Measurements from ENCODE around the gene CILP. TPM values are rescaled to one million over a fixed set of nuclear protein-coding genes. Genes with fewer than 3 reads are reported as not detected.
"Not testable (repeated sequence)": the region's sequence is repeated elsewhere in the genome, so short reads cannot be mapped to it uniquely, and the experiment has no call there.

Gene CILP
- total and polyA plus RNA-seq, 9 donors: 10.4 to 32.5 (median 19.8) TPM

DNA sequence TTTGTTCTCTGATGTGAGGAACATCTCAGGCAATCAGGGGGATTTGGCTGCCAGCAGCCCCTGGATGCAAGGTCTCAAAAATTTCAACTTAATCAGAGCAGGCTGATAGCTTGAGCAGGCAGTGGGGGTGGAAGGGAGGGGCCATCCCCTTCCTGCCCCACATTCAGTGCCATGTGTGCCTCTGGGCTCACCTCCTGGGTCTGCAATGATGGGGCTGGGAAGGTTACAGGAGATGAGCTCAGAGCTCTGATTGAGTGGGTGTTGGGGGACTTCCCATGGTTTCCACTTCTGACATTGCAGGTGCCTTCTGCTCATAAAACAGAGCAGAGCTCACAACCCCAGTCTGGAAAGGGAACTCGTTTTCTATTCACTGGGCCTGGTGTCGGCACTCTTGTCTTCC is 38.4 kb upstream of the CILP start:
- DNase-seq: peak; percentile 45

DNA sequence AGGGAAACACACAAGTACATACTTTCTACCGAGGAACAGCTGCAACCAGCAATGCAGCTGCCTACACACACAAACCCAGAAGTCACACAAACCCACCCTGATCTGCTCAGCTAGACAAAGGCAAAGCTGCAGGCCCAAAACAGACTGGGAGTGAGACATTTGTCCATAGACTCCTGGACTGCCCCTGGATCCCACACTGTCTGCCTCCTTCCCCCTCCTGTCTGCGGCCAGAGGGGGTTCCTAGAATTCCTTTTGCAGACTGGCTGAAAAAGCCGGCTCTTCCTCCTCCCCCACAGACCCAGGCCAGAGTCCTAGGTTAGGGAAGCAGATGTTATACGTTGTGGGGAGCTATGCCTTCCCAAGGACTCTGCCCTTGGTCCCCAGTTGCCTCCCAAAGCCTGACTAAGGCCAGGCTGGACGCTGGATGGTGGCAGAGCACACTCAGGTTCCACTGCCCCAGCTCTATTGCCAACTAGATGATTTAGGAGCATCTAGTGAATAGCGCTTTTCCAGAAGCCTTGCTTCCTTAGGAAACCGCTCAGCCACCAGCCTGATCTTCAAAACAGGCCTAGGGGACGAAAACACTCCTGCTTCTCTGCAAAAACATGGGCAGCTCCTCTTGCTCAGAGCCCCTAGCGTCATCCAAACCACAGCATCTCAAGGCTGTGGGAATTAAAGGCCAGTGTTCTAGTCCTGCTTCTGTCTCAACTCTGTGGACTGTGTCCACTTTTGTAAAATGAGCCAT is 37.4 kb upstream of the CILP start:
- Histone ChIP-seq H3K27ac (ENCODE audit: low read length) (peak overlapping the region; percentile 86), H3K27me3 (ENCODE audit: control insufficient read depth, insufficient read depth, low read length) (no peaks in the 10 kb centered on the region), H3K4me3 (ENCODE audit: low read length) (no peak overlapping the region), H3K36me3 (ENCODE audit: control insufficient read depth, insufficient read depth, low read length) (peaks cover 11% of the 10 kb centered on the region), H3K4me1 (ENCODE audit: control insufficient read depth, insufficient read depth, low read length) (peaks cover 43% of the 10 kb centered on the region), H3K9me3 (replicated peaks; ENCODE audit: control insufficient read depth, low read depth, low read length) (no peaks in the 10 kb centered on the region)
- WGBS (ENCODE audit: insufficient coverage): 38% methylated on average over 5 of the region's 9 CpGs
- peak; percentile 84 for DNase-seq

More for the DNA sequence above, 38.4 kb upstream of the CILP start:
- no peaks in the 10 kb centered on the region for H3K27me3 ChIP-seq (ENCODE audit: control insufficient read depth, insufficient read depth, low read length)
- H3K27ac ChIP-seq (ENCODE audit: low read length): peak overlapping the region; percentile 86
- WGBS (ENCODE audit: insufficient coverage): no CpG with 5 or more reads among the region's 2 CpGs
- peaks cover 47% of the 10 kb centered on the region for H3K4me1 ChIP-seq (ENCODE audit: control insufficient read depth, insufficient read depth, low read length)
- H3K9me3 ChIP-seq (replicated peaks; ENCODE audit: control insufficient read depth, low read depth, low read length): no peaks in the 10 kb centered on the region
- peaks cover 11% of the 10 kb centered on the region for H3K36me3 ChIP-seq (ENCODE audit: control insufficient read depth, insufficient read depth, low read length)
- no peak overlapping the region for H3K4me3 ChIP-seq (ENCODE audit: low read length)

GRCh38 chr15:65246939-65247338 is 35.7 kb upstream of the CILP start:
- peaks cover 43% of the 10 kb centered on the region for H3K4me1 ChIP-seq (ENCODE audit: control insufficient read depth, insufficient read depth, low read length)
- no peak overlapping the region for H3K4me3 ChIP-seq (ENCODE audit: low read length)
- no peaks in the 10 kb centered on the region for H3K9me3 ChIP-seq (replicated peaks; ENCODE audit: control insufficient read depth, low read depth, low read length)
- no peaks in the 10 kb centered on the region for H3K27me3 ChIP-seq (ENCODE audit: control insufficient read depth, insufficient read depth, low read length)
- H3K36me3 ChIP-seq (ENCODE audit: control insufficient read depth, insufficient read depth, low read length): peaks cover 11% of the 10 kb centered on the region
- 89% methylated on average over 2 of the region's 6 CpGs for WGBS (ENCODE audit: insufficient coverage)
- no peak overlapping the region for H3K27ac ChIP-seq (ENCODE audit: low read length)
- no peak for DNase-seq

DNA sequence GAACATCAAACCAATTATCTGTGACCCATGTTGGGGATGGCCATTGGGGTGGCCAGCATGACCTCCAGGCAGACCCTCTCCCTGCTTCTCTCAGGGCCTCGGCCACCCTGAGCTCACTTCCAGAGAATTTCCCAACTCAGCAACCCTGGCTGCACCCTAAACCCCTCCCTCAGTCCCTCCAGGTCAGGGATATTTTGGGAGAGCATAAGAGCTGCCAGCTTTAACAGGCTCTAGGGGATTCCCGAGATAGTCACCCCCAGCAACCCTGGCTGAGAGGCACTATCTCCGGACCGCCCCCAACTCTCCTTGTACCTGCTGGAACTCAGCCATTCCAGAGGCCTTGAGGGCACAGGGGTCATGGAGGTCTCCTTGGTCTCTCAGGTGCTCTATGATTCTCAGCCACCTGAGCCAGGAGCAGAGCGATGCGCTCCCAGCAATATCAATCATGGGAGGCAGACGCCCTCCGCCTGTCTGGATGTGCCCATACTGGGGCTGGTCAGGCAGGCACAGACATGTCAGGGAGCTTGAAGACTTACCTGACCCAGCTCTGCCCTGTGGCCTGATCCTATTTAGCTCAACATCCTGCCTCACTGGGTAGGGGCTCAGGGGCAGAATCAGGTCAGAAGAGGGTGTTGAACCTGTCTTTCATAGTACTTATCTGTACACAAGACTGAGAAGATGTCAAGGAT is 34.9 kb upstream of the CILP start:
- Histone ChIP-seq H3K36me3 (ENCODE audit: control insufficient read depth, insufficient read depth, low read length) (peaks cover 11% of the 10 kb centered on the region), H3K4me1 (ENCODE audit: control insufficient read depth, insufficient read depth, low read length) (peaks cover 43% of the 10 kb centered on the region), H3K4me3 (ENCODE audit: low read length) (no peak overlapping the region), H3K27me3 (ENCODE audit: control insufficient read depth, insufficient read depth, low read length) (no peaks in the 10 kb centered on the region), H3K9me3 (replicated peaks; ENCODE audit: control insufficient read depth, low read depth, low read length) (no peaks in the 10 kb centered on the region), H3K27ac (ENCODE audit: low read length) (peak overlapping the region; percentile 86)
- DNase-seq: peak; percentile 44
- 100% methylated on average over 4 of the region's 8 CpGs for WGBS (ENCODE audit: insufficient coverage)

DNA sequence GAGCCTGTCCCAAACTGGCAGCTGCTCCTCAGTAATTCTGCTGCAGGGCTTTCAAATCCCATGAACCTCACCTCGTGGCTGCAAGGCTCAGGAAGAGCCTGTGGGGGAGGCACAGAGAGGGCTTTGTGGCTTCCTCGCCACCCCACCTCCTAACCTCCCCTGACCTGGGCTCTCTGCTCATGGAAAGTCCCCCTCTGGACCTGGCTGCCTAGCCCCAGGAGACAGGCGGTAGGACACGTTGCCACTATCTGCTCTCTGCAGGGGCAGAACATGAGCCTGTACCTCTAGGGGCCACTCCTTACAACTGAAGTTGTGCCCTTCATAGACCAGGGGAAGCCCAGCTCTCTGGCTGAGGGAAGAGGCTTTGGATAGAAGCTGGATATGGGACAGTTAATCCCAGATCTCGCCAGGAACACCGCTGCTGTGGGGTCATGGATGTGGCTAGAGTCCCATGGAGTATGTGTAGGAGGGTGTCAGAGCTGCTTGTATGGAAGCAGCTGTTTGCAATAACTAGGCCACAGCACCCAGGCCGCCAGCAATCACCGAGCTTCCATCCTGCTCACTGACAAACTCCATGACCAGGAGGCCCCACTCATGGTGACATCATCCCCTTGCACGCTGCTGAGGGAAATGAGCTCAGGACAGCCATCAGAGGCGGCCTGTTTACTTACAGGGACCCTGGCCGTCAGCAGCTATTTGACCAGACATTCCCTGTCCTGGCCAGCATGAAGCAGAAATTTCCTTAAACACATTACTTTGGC is 34.0 kb upstream of the CILP start:
- DNase-seq: peak; percentile 96
- H3K27ac ChIP-seq (ENCODE audit: low read length): peak overlapping the region; percentile 86
- H3K4me1 ChIP-seq (ENCODE audit: control insufficient read depth, insufficient read depth, low read length): peaks cover 43% of the 10 kb centered on the region
- H3K27me3 ChIP-seq (ENCODE audit: control insufficient read depth, insufficient read depth, low read length): no peaks in the 10 kb centered on the region
- H3K36me3 ChIP-seq (ENCODE audit: control insufficient read depth, insufficient read depth, low read length): peaks cover 7% of the 10 kb centered on the region
- H3K9me3 ChIP-seq (replicated peaks; ENCODE audit: control insufficient read depth, low read depth, low read length): no peaks in the 10 kb centered on the region
- WGBS (ENCODE audit: insufficient coverage): 41% methylated on average over 10 of the region's 11 CpGs
- H3K4me3 ChIP-seq (ENCODE audit: low read length): no peak overlapping the region

- DNase-seq: peak; percentile 36
- H3K27ac ChIP-seq (ENCODE audit: low read length): peak overlapping the region; percentile 86
These were observed 33.4 kb upstream of the CILP start for GRCh38 chr15:65244638-65245037.

DNA sequence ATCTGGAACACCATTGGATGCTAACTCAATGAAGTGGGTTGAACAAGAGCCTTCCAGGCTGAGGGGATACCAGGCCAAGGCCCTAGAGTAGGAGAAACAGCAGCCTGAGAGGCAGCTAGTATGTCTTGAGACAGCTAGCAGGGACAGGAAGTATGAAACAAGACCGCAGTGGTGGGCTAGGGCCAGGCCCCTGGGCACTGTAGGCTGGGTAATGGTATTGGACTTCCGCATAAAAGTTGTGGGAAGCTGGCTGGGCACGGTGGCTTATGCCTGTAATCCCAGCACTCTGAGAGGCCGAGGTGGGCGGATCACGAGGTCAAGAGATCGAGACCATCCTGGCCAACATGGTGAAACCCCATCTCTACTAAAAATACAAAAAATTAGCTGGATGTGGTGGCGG is 25.2 kb upstream of the CILP start:
- DNase-seq; H3K36me3 ChIP-seq (ENCODE audit: control insufficient read depth, insufficient read depth, low read length); H3K9me3 ChIP-seq (replicated peaks; ENCODE audit: control insufficient read depth, low read depth, low read length); H3K4me3 ChIP-seq (ENCODE audit: low read length); H3K27ac ChIP-seq (ENCODE audit: low read length); H3K4me1 ChIP-seq (ENCODE audit: control insufficient read depth, insufficient read depth, low read length); H3K27me3 ChIP-seq (ENCODE audit: control insufficient read depth, insufficient read depth, low read length): not testable (repeated sequence)
- WGBS (ENCODE audit: insufficient coverage): 100% methylated on average over 2 of the region's 8 CpGs

More at GRCh38 chr15:65244638-65245037, 33.4 kb upstream of the CILP start:
- Histone ChIP-seq H3K36me3 (ENCODE audit: control insufficient read depth, insufficient read depth, low read length) (peaks cover 7% of the 10 kb centered on the region), H3K4me3 (ENCODE audit: low read length) (no peak overlapping the region), H3K4me1 (ENCODE audit: control insufficient read depth, insufficient read depth, low read length) (peaks cover 39% of the 10 kb centered on the region), H3K27me3 (ENCODE audit: control insufficient read depth, insufficient read depth, low read length) (no peaks in the 10 kb centered on the region), H3K9me3 (replicated peaks; ENCODE audit: control insufficient read depth, low read depth, low read length) (no peaks in the 10 kb centered on the region)

DNA sequence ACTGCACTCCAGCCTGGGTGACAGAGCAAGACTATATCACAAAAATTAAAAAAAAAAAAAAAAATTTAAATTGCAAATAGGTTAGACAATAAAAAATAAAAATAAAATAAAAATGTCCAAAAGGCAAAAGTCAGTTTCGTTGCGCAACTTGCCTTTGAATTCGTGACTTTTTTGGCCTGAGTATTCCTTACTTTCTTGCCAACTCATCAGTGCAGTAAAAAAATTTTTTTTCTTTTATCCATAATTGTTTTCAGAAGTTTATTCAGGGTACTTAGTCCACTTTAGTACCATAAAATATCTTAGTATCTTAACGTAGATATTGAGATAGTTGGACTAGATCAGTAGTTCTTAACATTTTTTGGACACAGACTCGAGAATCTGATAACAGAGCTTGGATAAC is 22.4 kb upstream of the CILP start:
- Histone ChIP-seq H3K9me3 (replicated peaks; ENCODE audit: control insufficient read depth, low read depth, low read length) (no peaks in the 10 kb centered on the region), H3K27ac (ENCODE audit: low read length) (no peak overlapping the region), H3K4me3 (ENCODE audit: low read length) (no peak overlapping the region), H3K27me3 (ENCODE audit: control insufficient read depth, insufficient read depth, low read length) (no peaks in the 10 kb centered on the region), H3K4me1 (ENCODE audit: control insufficient read depth, insufficient read depth, low read length) (peaks cover 6% of the 10 kb centered on the region), H3K36me3 (ENCODE audit: control insufficient read depth, insufficient read depth, low read length) (no peaks in the 10 kb centered on the region)
- peak; percentile 52 for DNase-seq
- WGBS (ENCODE audit: insufficient coverage): no CpG with 5 or more reads among the region's 5 CpGs

DNA sequence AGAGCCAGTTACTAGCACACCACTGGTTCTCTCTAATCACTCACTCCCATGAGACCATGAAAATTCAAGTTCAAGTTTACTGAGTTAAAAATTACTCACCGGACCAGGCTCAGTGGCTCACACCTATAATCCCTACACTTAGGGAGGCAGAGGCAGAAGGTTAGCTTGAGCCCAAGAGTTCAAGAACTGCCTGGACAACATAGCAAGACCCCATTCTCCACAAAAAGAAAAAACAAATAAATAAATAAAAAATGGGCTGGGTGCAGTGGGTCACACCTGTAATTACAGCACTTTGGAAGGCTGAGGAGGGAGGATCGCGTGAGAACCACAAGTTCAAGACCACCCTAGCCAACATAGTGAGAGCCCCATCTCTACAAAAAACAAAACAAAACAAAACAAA is 21.2 kb upstream of the CILP start:
- H3K4me3 ChIP-seq (ENCODE audit: low read length): no peak overlapping the region
- H3K36me3 ChIP-seq (ENCODE audit: control insufficient read depth, insufficient read depth, low read length): no peaks in the 10 kb centered on the region
- H3K27me3 ChIP-seq (ENCODE audit: control insufficient read depth, insufficient read depth, low read length): no peaks in the 10 kb centered on the region
- no peak overlapping the region for H3K27ac ChIP-seq (ENCODE audit: low read length)
- WGBS (ENCODE audit: insufficient coverage): no CpG with 5 or more reads among the region's 3 CpGs
- H3K9me3 ChIP-seq (replicated peaks; ENCODE audit: control insufficient read depth, low read depth, low read length): no peaks in the 10 kb centered on the region
- peaks cover 6% of the 10 kb centered on the region for H3K4me1 ChIP-seq (ENCODE audit: control insufficient read depth, insufficient read depth, low read length)
- no peak for DNase-seq

DNA sequence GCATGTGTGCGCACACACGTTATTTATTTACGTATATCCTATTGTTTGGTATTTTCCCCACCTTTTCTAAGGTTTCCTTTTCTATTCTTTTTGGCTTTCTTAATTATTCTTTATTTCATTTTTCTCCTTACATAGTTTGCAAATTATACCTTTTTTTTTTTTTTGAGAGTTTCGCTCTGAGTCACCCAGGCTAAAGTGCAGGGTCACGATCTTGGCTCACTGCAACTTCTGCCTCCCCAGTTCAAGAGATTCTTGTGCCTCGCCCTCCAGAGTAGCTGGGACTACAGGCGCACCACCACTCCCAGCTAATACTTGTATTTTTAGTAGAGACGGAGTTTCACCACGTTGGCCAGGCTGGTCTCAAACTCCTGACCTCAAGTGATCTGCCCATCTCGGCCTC is 20.0 kb upstream of the CILP start:
- 100% methylated on average over 3 of the region's 10 CpGs for WGBS (ENCODE audit: insufficient coverage)
- H3K27ac ChIP-seq (ENCODE audit: low read length): no peak overlapping the region
- DNase-seq: no peak
- H3K9me3 ChIP-seq (replicated peaks; ENCODE audit: control insufficient read depth, low read depth, low read length): no peaks in the 10 kb centered on the region
- no peaks in the 10 kb centered on the region for H3K36me3 ChIP-seq (ENCODE audit: control insufficient read depth, insufficient read depth, low read length)
- no peaks in the 10 kb centered on the region for H3K27me3 ChIP-seq (ENCODE audit: control insufficient read depth, insufficient read depth, low read length)
- peaks cover under 1% of the 10 kb centered on the region for H3K4me1 ChIP-seq (ENCODE audit: control insufficient read depth, insufficient read depth, low read length)
- H3K4me3 ChIP-seq (ENCODE audit: low read length): no peak overlapping the region

Measured in muscle of leg (tissue), 11 donors.